HepG2 (cell line): Measurements from ENCODE around the gene CCNB1IP1. TPM values are rescaled to one million over a fixed set of nuclear protein-coding genes. Genes with fewer than 3 reads are reported as not detected.

ENCODE experiments used
- ASH2L ChIP-seq: fragments of 300-600, 200-600 bp; sonication (generic); IDR thresholded peaks from 2 replicates; pipeline ENCODE4 v1.7.0; 2017; ENCODE audit warnings: low read depth, mild to moderate bottlenecking, moderate library complexity, mixed read lengths, low read length; ENCODE audit not compliant: insufficient read length
- BORCS8-MEF2B ChIP-seq: sonication (generic); formaldehyde crosslinking; IDR thresholded peaks from 2 replicates; pipeline ENCODE4 v1.8.0; 2022; ENCODE audit warnings: mild to moderate bottlenecking, missing genetic modification reagents
- HOXA3 ChIP-seq: sonication (generic); formaldehyde crosslinking; IDR thresholded peaks from 2 replicates; pipeline ENCODE4 v1.5.0; 2020; ENCODE audit warnings: missing genetic modification reagents
- KDM1A ChIP-seq: IDR thresholded peaks from 2 replicates; pipeline ENCODE4 v1.6.1; 2016; ENCODE audit warnings: missing compliant biosample characterization
- KLF11 ChIP-seq: IDR thresholded peaks from 2 replicates; pipeline ENCODE4 v1.6.1; 2016; ENCODE audit warnings: missing compliant biosample characterization
- KLF9 ChIP-seq: IDR thresholded peaks from 2 replicates; pipeline ENCODE4 v1.6.1; 2016; ENCODE audit warnings: low read depth
- MBNL3 ChIP-seq: fragments of 250-450 bp; sonication (Bioruptor Pico); conservative IDR thresholded peaks from 2 replicates; pipeline ENCODE4 v1.8.0; 2022; ENCODE audit warnings: mild to moderate bottlenecking, inconsistent platforms
- MYC ChIP-seq: sonication (generic); formaldehyde crosslinking; IDR thresholded peaks from 2 replicates; pipeline ENCODE4 v1.9.0; 2021; ENCODE audit warnings: missing genetic modification reagents, borderline replicate concordance
- NFKBIZ ChIP-seq: IDR thresholded peaks from 2 replicates; pipeline ENCODE4 v1.6.1; 2018; ENCODE audit warnings: missing genetic modification reagents, missing compliant biosample characterization
- TAF1 ChIP-seq: sonication (generic); formaldehyde crosslinking; IDR thresholded peaks from 2 replicates; pipeline ENCODE4 v1.4.0; 2020; ENCODE audit warnings: missing genetic modification reagents
- TARDBP ChIP-seq: sonication (generic); formaldehyde crosslinking; IDR thresholded peaks from 2 replicates; pipeline ENCODE4 v1.8.0; 2022; ENCODE audit warnings: mild to moderate bottlenecking, missing genetic modification reagents
- ZBTB21 ChIP-seq: sonication (generic); formaldehyde crosslinking; IDR thresholded peaks from 2 replicates; pipeline ENCODE4 v1.4.0; 2020; ENCODE audit warnings: missing genetic modification reagents
- ZFP37 ChIP-seq: sonication (generic); formaldehyde crosslinking; IDR thresholded peaks from 2 replicates; pipeline ENCODE4 v1.4.0; 2020; ENCODE audit warnings: missing genetic modification reagents, borderline replicate concordance
- ZFP90 ChIP-seq: sonication (generic); formaldehyde crosslinking; IDR thresholded peaks from 2 replicates; pipeline ENCODE4 v1.8.0; 2022; ENCODE audit warnings: missing genetic modification reagents, mild to moderate bottlenecking, inconsistent platforms, borderline replicate concordance
- ZNF10 ChIP-seq: sonication (generic); formaldehyde crosslinking; IDR thresholded peaks from 2 replicates; pipeline ENCODE4 v1.4.0; 2020; ENCODE audit warnings: mild to moderate bottlenecking, low read depth, missing genetic modification reagents, borderline replicate concordance
- ZNF382 ChIP-seq: sonication (generic); formaldehyde crosslinking; IDR thresholded peaks from 2 replicates; pipeline ENCODE4 v1.5.0; 2020; ENCODE audit warnings: missing genetic modification reagents, mild to moderate bottlenecking, borderline replicate concordance
- ZNF432 ChIP-seq: sonication (generic); formaldehyde crosslinking; IDR thresholded peaks from 2 replicates; pipeline ENCODE4 v1.5.0; 2020; ENCODE audit warnings: missing genetic modification reagents, mild to moderate bottlenecking, borderline replicate concordance
- ZNF619 ChIP-seq: sonication (generic); formaldehyde crosslinking; IDR thresholded peaks from 2 replicates; pipeline ENCODE4 v1.4.0; 2020; ENCODE audit warnings: mild to moderate bottlenecking, missing genetic modification reagents
- polyA plus RNA-seq, 8 experiments: library from polyadenylated mRNA; depleted of rRNA in 3 of 8; stranded (reverse) in 7 of 8; unstranded in 1 of 8; fragments of >200 nt; fragmentation: Illumina TruSeq in 4 of 8; extraction: Trizol in 4 of 8; gene quantifications; 2 replicates each; pipeline versions ENCODE4 v1.2.1 to v1.2.3, GENCODE V29; 2011 to 2016; ENCODE audit warnings: low read depth in 4 of 8, missing spikeins in 1 of 8, mixed read lengths in 1 of 8; ENCODE audit not compliant: insufficient read depth in 1 of 8
- total RNA-seq, 5 experiments: library from RNA; depleted of rRNA; stranded (reverse); fragments of >200 nt; fragmentation: Illumina TruSeq; extraction: Trizol; gene quantifications; 2 replicates each; pipeline ENCODE4 v1.2.3, GENCODE V29; 2016; ENCODE audit warnings: low read depth in 1 of 5
- TF ChIP-seq, protein P1 (sequence below): IDR thresholded peaks from 2 replicates; pipeline ENCODE4 v1.6.1; 2016; ENCODE audit warnings: low read depth
- TF ChIP-seq, protein P2 (sequence below): sonication (generic); formaldehyde crosslinking; IDR thresholded peaks from 2 replicates; pipeline ENCODE4 v1.5.0; 2020; ENCODE audit warnings: missing genetic modification reagents, mild to moderate bottlenecking, borderline replicate concordance
- TF ChIP-seq, protein P3 (sequence below): sonication (generic); formaldehyde crosslinking; IDR thresholded peaks from 2 replicates; pipeline ENCODE4 v1.9.0; 2021; ENCODE audit warnings: missing genetic modification reagents, borderline replicate concordance
- TF ChIP-seq, protein P4 (sequence below): sonication (generic); formaldehyde crosslinking; IDR thresholded peaks from 2 replicates; pipeline ENCODE4 v1.8.0; 2023; ENCODE audit warnings: mild to moderate bottlenecking, missing genetic modification reagents
- TF ChIP-seq, protein P5 (sequence below): sonication (generic); formaldehyde crosslinking; IDR thresholded peaks from 2 replicates; pipeline ENCODE4 v1.4.0; 2020; ENCODE audit warnings: missing genetic modification reagents, borderline replicate concordance

The CCNB1IP1 gene
- total and polyA plus RNA-seq, 2 of the 13 experiments (the other 11 are each of a cell fraction or from before 2014, with no cell fraction given), result 98.3 to 125 TPM

DNA sequence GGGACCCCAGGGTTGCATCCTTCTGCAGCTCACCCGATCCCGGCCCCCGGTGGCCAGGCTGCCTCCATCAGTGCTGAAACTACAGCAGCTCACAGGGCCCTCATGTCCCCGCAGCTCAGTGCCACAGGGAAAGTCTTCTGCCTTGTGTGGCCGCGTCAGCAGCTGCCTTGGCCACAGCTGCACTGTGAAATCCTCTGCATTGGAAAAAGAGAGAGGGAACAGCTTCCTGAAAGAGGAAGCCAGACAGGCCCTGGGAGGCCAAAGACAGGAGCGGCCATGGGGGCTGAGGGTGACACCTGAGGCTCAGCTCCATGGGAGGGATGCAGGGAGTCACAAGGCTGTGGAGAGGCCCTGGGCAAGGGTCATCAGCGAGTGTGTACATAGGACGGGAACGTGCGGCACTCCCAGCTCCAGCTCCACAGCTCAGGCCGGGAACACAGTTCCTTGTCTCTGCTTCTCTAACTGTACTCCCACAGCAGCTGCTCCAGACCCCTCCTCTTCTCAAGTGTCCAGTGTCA is 43.1 kb upstream of the CCNB1IP1 start (continued):
- TF ChIP-seq, protein P1, sequence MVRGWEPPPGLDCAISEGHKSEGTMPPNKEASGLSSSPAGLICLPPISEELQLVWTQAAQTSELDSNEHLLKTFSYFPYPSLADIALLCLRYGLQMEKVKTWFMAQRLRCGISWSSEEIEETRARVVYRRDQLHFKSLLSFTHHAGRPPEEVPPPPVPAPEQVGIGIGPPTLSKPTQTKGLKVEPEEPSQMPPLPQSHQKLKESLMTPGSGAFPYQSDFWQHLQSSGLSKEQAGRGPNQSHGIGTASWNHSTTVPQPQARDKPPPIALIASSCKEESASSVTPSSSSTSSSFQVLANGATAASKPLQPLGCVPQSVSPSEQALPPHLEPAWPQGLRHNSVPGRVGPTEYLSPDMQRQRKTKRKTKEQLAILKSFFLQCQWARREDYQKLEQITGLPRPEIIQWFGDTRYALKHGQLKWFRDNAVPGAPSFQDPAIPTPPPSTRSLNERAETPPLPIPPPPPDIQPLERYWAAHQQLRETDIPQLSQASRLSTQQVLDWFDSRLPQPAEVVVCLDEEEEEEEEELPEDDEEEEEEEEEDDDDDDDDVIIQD (CRISPR knock-in tag), result peak; percentile 49; the same call in 1 of the 2 replicates
- 0 out of 2 replicates have a peak, but pooled peaks have one; percentile 25 for TF ChIP-seq NFKBIZ (CRISPR knock-in tag)
- no peak for TF ChIP-seq KDM1A (CRISPR knock-in tag)
- TF ChIP-seq, protein P2, sequence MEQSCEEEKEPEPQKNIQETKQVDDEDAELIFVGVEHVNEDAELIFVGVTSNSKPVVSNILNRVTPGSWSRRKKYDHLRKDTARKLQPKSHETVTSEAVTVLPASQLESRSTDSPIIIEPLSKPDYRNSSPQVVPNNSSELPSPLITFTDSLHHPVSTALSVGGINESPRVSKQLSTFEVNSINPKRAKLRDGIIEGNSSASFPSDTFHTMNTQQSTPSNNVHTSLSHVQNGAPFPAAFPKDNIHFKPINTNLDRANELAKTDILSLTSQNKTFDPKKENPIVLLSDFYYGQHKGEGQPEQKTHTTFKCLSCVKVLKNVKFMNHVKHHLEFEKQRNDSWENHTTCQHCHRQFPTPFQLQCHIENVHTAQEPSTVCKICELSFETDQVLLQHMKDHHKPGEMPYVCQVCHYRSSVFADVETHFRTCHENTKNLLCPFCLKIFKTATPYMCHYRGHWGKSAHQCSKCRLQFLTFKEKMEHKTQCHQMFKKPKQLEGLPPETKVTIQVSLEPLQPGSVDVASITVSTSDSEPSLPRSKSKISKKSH (CRISPR knock-in tag), result peak; percentile 79
- TF ChIP-seq ZNF432 (CRISPR knock-in tag), result no peak
- no peak for TF ChIP-seq ZNF10 (CRISPR knock-in tag)
- TF ChIP-seq MYC (CRISPR knock-in tag), result peak; percentile 58; the same call in 1 of the 2 replicates
- TF ChIP-seq ZNF619 (CRISPR knock-in tag), result peak; percentile 42; the same call in 1 of the 2 replicates
- no peak for TF ChIP-seq KLF11 (CRISPR knock-in tag)
- TF ChIP-seq ZFP37, result no peak
- TF ChIP-seq TAF1 (CRISPR knock-in tag), result no peak
- TF ChIP-seq ZBTB21, result no peak
- no peak for TF ChIP-seq TARDBP
- TF ChIP-seq, protein P3, sequence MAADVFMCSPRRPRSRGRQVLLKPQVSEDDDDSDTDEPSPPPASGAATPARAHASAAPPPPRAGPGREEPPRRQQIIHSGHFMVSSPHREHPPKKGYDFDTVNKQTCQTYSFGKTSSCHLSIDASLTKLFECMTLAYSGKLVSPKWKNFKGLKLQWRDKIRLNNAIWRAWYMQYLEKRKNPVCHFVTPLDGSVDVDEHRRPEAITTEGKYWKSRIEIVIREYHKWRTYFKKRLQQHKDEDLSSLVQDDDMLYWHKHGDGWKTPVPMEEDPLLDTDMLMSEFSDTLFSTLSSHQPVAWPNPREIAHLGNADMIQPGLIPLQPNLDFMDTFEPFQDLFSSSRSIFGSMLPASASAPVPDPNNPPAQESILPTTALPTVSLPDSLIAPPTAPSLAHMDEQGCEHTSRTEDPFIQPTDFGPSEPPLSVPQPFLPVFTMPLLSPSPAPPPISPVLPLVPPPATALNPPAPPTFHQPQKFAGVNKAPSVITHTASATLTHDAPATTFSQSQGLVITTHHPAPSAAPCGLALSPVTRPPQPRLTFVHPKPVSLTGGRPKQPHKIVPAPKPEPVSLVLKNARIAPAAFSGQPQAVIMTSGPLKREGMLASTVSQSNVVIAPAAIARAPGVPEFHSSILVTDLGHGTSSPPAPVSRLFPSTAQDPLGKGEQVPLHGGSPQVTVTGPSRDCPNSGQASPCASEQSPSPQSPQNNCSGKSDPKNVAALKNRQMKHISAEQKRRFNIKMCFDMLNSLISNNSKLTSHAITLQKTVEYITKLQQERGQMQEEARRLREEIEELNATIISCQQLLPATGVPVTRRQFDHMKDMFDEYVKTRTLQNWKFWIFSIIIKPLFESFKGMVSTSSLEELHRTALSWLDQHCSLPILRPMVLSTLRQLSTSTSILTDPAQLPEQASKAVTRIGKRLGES, result no peak
- TF ChIP-seq BORCS8-MEF2B, result no peak
- TF ChIP-seq MBNL3 (CRISPR knock-in tag), result no peak
- TF ChIP-seq ZNF382 (CRISPR knock-in tag), result no peak
- peak; percentile 68; the same call in 1 of the 2 replicates for TF ChIP-seq HOXA3 (CRISPR knock-in tag)
- TF ChIP-seq ASH2L, result peak; percentile 69
- TF ChIP-seq, protein P4, sequence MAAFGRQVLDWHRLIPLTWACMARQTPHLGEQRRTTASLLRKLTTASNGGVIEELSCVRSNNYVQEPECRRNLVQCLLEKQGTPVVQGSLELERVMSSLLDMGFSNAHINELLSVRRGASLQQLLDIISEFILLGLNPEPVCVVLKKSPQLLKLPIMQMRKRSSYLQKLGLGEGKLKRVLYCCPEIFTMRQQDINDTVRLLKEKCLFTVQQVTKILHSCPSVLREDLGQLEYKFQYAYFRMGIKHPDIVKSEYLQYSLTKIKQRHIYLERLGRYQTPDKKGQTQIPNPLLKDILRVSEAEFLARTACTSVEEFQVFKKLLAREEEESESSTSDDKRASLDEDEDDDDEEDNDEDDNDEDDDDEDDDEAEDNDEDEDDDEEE, result no peak
- no peak for TF ChIP-seq KLF9 (CRISPR knock-in tag)
- TF ChIP-seq, protein P5, sequence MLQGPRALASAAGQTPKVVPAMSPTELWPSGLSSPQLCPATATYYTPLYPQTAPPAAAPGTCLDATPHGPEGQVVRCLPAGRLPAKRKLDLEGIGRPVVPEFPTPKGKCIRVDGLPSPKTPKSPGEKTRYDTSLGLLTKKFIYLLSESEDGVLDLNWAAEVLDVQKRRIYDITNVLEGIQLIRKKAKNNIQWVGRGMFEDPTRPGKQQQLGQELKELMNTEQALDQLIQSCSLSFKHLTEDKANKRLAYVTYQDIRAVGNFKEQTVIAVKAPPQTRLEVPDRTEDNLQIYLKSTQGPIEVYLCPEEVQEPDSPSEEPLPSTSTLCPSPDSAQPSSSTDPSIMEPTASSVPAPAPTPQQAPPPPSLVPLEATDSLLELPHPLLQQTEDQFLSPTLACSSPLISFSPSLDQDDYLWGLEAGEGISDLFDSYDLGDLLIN (CRISPR knock-in tag), result no peak
- no peak for TF ChIP-seq ZFP90 (CRISPR knock-in tag)
